Measurements from ENCODE around the gene MSI1. TPM values are rescaled to one million over a fixed set of nuclear protein-coding genes. Genes with fewer than 3 reads are reported as not detected.

Gene MSI1
- total RNA-seq, 3 donors from 2014 or later (not counting 1 experiment from before 2014, with no cell fraction given): not detected

- H3K27me3 ChIP-seq (ENCODE audit: control insufficient read depth, insufficient read depth, low read length): no peaks in the 10 kb centered on the region
- intact Hi-C loops (cut with micrococcal nuclease): no loop called here
- WGBS (ENCODE audit: insufficient coverage): 66% methylated on average over 4 of the region's 5 CpGs
- no peak overlapping the region for H3K27ac ChIP-seq (ENCODE audit: low read length)
- H3K36me3 ChIP-seq (ENCODE audit: control insufficient read depth, insufficient read depth, low read length): no peaks in the 10 kb centered on the region
- H3K4me3 ChIP-seq (ENCODE audit: low read length): no peak overlapping the region
- no peaks in the 10 kb centered on the region for H3K4me1 Mint-ChIP-seq
- no peaks in the 10 kb centered on the region for H3K4me1 ChIP-seq (ENCODE audit: control insufficient read depth, insufficient read depth, low read length)
- no peak for TF ChIP-seq CTCF (IDR thresholded peaks at IDR 0.05)
- no peaks in the 10 kb centered on the region for H3K27me3 Mint-ChIP-seq (ENCODE audit: low read depth in 2 of 2)
- no peaks in the 10 kb centered on the region for H3K9me3 ChIP-seq (ENCODE audit: control insufficient read depth, insufficient read depth, low read length)
- H3K36me3 Mint-ChIP-seq: no peaks in the 10 kb centered on the region
- ATAC-seq (no peak), DNase-seq (no peak)
- H3K27ac Mint-ChIP-seq: no peak overlapping the region
- no peak overlapping the region for H3K4me3 Mint-ChIP-seq
- no peaks in the 10 kb centered on the region for H3K9me3 Mint-ChIP-seq
These were observed 16.8 kb downstream of the MSI1 start for GRCh38 chr12:120352117-120352516.

GRCh38 chr12:120350576-120351350 is 18.2 kb downstream of the MSI1 start:
- no peaks in the 10 kb centered on the region for H3K4me1 Mint-ChIP-seq
- no peaks in the 10 kb centered on the region for H3K9me3 Mint-ChIP-seq
- H3K27ac Mint-ChIP-seq: no peak overlapping the region
- Histone ChIP-seq H3K4me1 (ENCODE audit: control insufficient read depth, insufficient read depth, low read length) (no peaks in the 10 kb centered on the region), H3K36me3 (ENCODE audit: control insufficient read depth, insufficient read depth, low read length) (no peaks in the 10 kb centered on the region), H3K9me3 (ENCODE audit: control insufficient read depth, insufficient read depth, low read length) (no peaks in the 10 kb centered on the region), H3K4me3 (ENCODE audit: low read length) (no peak overlapping the region), H3K27ac (ENCODE audit: low read length) (no peak overlapping the region), H3K27me3 (ENCODE audit: control insufficient read depth, insufficient read depth, low read length) (no peaks in the 10 kb centered on the region)
- intact Hi-C loops (cut with micrococcal nuclease): no loop called here
- WGBS (ENCODE audit: insufficient coverage): 83% methylated on average over 19 of the region's 19 CpGs
- no peak overlapping the region for H3K4me3 Mint-ChIP-seq
- H3K27me3 Mint-ChIP-seq (ENCODE audit: low read depth in 2 of 2): peaks cover 0 to 2% of the 10 kb centered on the region in 2 donors
- ATAC-seq (no peak), DNase-seq (no peak)
- no peak for TF ChIP-seq CTCF (IDR thresholded peaks at IDR 0.05)
- H3K36me3 Mint-ChIP-seq: no peaks in the 10 kb centered on the region

- Mint-ChIP-seq H3K27me3 (ENCODE audit: low read depth in 2 of 2) (peaks cover 0 to 2% of the 10 kb centered on the region in 2 donors), H3K9me3 (no peaks in the 10 kb centered on the region), H3K4me1 (no peaks in the 10 kb centered on the region), H3K27ac (no peak overlapping the region), H3K4me3 (no peak overlapping the region), H3K36me3 (no peaks in the 10 kb centered on the region)
- H3K27ac ChIP-seq (ENCODE audit: low read length): no peak overlapping the region
- WGBS (ENCODE audit: insufficient coverage): 94% methylated on average over 11 of the region's 11 CpGs
- DNase-seq (no peak), ATAC-seq (no peak)
- H3K4me3 ChIP-seq (ENCODE audit: low read length): no peak overlapping the region
- H3K27me3 ChIP-seq (ENCODE audit: control insufficient read depth, insufficient read depth, low read length): no peaks in the 10 kb centered on the region
- intact Hi-C loops (cut with micrococcal nuclease): no loop called here
- no peaks in the 10 kb centered on the region for H3K9me3 ChIP-seq (ENCODE audit: control insufficient read depth, insufficient read depth, low read length)
- no peaks in the 10 kb centered on the region for H3K36me3 ChIP-seq (ENCODE audit: control insufficient read depth, insufficient read depth, low read length)
- no peak for TF ChIP-seq CTCF (IDR thresholded peaks at IDR 0.05)
- no peaks in the 10 kb centered on the region for H3K4me1 ChIP-seq (ENCODE audit: control insufficient read depth, insufficient read depth, low read length)
These were observed 21.2 kb downstream of the MSI1 start for GRCh38 chr12:120347766-120348165.

- Mint-ChIP-seq H3K9me3 (no peaks in the 10 kb centered on the region), H3K36me3 (no peaks in the 10 kb centered on the region), H3K27me3 (ENCODE audit: low read depth in 2 of 2) (peaks cover 0 to 2% of the 10 kb centered on the region in 2 donors), H3K27ac (no peak overlapping the region), H3K4me3 (no peak overlapping the region), H3K4me1 (no peaks in the 10 kb centered on the region)
- Histone ChIP-seq H3K9me3 (ENCODE audit: control insufficient read depth, insufficient read depth, low read length) (no peaks in the 10 kb centered on the region), H3K27me3 (ENCODE audit: control insufficient read depth, insufficient read depth, low read length) (no peaks in the 10 kb centered on the region), H3K27ac (ENCODE audit: low read length) (no peak overlapping the region), H3K4me1 (ENCODE audit: control insufficient read depth, insufficient read depth, low read length) (no peaks in the 10 kb centered on the region), H3K4me3 (ENCODE audit: low read length) (no peak overlapping the region), H3K36me3 (ENCODE audit: control insufficient read depth, insufficient read depth, low read length) (no peaks in the 10 kb centered on the region)
- intact Hi-C loops (cut with micrococcal nuclease): no loop called here
- TF ChIP-seq CTCF (IDR thresholded peaks at IDR 0.05): no peak
- 98% methylated on average over 7 of the region's 7 CpGs for WGBS (ENCODE audit: insufficient coverage)
- ATAC-seq (no peak), DNase-seq (no peak)
These were observed 22.3 kb downstream of the MSI1 start for GRCh38 chr12:120346681-120347080.

Measured in natural killer cell (primary cell).